ENCODE measurements around the gene PLEKHH3. TPM values are rescaled to one million over a fixed set of nuclear protein-coding genes. Genes with fewer than 3 reads are reported as not detected.

PLEKHH3 gene
- total and polyA plus RNA-seq, 4 donors, result 4.2 to 10.3 (median 7.9) TPM

DNA sequence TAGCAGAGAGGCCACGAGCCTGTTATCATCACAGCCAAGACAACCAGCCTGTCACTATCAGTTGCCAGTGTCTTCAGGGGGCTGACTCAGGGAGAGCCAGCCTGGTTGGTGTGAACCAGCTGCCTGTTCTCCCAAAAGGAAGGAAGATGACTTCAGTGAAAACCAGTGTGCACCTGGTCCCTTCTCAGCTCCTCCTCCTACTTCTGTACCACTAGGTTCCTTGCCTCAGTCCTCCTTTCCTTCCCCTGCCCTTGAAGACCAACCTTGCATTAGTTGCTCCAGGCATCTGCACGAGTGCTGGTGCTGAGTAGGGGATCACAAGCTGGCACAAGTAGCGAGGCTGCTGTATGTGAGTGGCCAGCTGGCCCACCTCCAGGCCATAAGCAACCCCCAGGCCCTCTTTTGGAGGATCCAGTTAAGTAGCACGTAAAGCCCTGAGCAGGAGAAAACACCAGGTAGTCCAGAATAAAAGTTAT lies 58.8 kb downstream of the PLEKHH3 start:
- Histone ChIP-seq H3K9ac (ENCODE audit: low read depth in 1 of 2, low read length in 2 of 2) (no peak overlapping the region), H3K36me3 (ENCODE audit: control insufficient read depth in 4 of 4, insufficient read depth in 3 of 4, low read depth in 1 of 4, low read length in 3 of 4) (peaks cover 4 to 22% (median 12%) of the 10 kb centered on the region in 4 donors), H3K4me1 (ENCODE audit: control insufficient read depth in 4 of 4, insufficient read depth in 4 of 4, low read length in 3 of 4) (peaks cover 0 to 13% (median 10%) of the 10 kb centered on the region in 4 donors), H3K9me3 (ENCODE audit: control insufficient read depth in 4 of 4, low read length in 3 of 4) (no peaks in the 10 kb centered on the region), H3K27me3 (ENCODE audit: control insufficient read depth in 4 of 4, insufficient read depth in 4 of 4, low read length in 3 of 4) (no peaks in the 10 kb centered on the region), H3K4me3 (ENCODE audit: low read depth in 1 of 3, low read length in 3 of 3) (no peak overlapping the region), H3K27ac (ENCODE audit: low read depth in 1 of 2, low read length in 2 of 2) (no peak overlapping the region)
- DNase-seq (ENCODE audit: low spot score), result peak; percentile 59
- whole genome bisulfite sequencing, result 83% methylated on average over 4 of the region's 4 CpGs
- TF ChIP-seq SP1 (IDR thresholded peaks at IDR 0.05) (no peak), HNF4A (conservative IDR thresholded peaks at IDR 0.05) (no peak), RAD21 (IDR thresholded peaks at IDR 0.05) (no peak), ZBTB33 (IDR thresholded peaks at IDR 0.05) (no peak), FOXA1 (IDR thresholded peaks at IDR 0.05) (no peak), NR2F2 (IDR thresholded peaks at IDR 0.05) (no peak)

Small RNA genes lying within 50 kb of the gene (small RNA-seq; reads per million reads assigned to genes)
- gene MIR6780A, result not detected

Other genes with a start within 250 kb of the PLEKHH3 start
- gene ATP6V0A1, start 218.1 kb downstream of the PLEKHH3 start, total RNA-seq, result 10 to 100 TPM; 52.5 to 94.6 TPM
- gene ATP6V0A1, start 218.1 kb downstream of the PLEKHH3 start, polyA plus RNA-seq, result 10 to 100 TPM; 31.5 to 37.9 TPM
- gene NAGLU, start 140.8 kb downstream of the PLEKHH3 start, total RNA-seq, result 10 to 100 TPM; 20.5 to 37.4 TPM
- gene NAGLU, start 140.8 kb downstream of the PLEKHH3 start, polyA plus RNA-seq, result 10 to 100 TPM; 15.5 to 41.2 TPM
- gene HSD17B1, start 124.1 kb downstream of the PLEKHH3 start, total RNA-seq, result 1 to 10 TPM in 1 of 2 donors, under 1 TPM in 1; 0.67 to 1.0 TPM
- 1 to 10 TPM; 1.0 to 1.8 TPM for gene HSD17B1, start 124.1 kb downstream of the PLEKHH3 start, polyA plus RNA-seq
- 10 to 100 TPM; 18.2 to 33.4 TPM for gene COASY, start 114.8 kb downstream of the PLEKHH3 start, total RNA-seq
- 10 to 100 TPM; 70.0 to 78.1 TPM for gene COASY, start 114.8 kb downstream of the PLEKHH3 start, polyA plus RNA-seq
- 10 to 100 TPM; 19.4 to 40.0 TPM for gene MLX, start 109.9 kb downstream of the PLEKHH3 start, total RNA-seq
- gene MLX, start 109.9 kb downstream of the PLEKHH3 start, polyA plus RNA-seq, result 10 to 100 TPM; 29.2 to 35.1 TPM
- 1 to 10 TPM; 1.3 to 3.0 TPM for gene PSMC3IP, start 99.3 kb downstream of the PLEKHH3 start, total RNA-seq
- under 1 TPM; 0.58 to 0.88 TPM for gene PSMC3IP, start 99.3 kb downstream of the PLEKHH3 start, polyA plus RNA-seq
- 10 to 100 TPM; 41.1 to 44.3 TPM for gene RETREG3, start 67.6 kb downstream of the PLEKHH3 start, total RNA-seq
- 10 to 100 TPM in 1 of 2 donors, 1 to 10 TPM in 1; 9.0 to 12.1 TPM for gene RETREG3, start 67.6 kb downstream of the PLEKHH3 start, polyA plus RNA-seq
- gene TUBG1, start 67.3 kb downstream of the PLEKHH3 start, total RNA-seq, result 10 to 100 TPM; 12.5 to 51.1 TPM
- gene TUBG1, start 67.3 kb downstream of the PLEKHH3 start, polyA plus RNA-seq, result 10 to 100 TPM; 26.3 to 28.0 TPM
- 1 to 10 TPM; 1.4 to 5.0 TPM for gene TUBG2, start 17.7 kb downstream of the PLEKHH3 start, total RNA-seq
- 10 to 100 TPM in 1 of 2 donors, 1 to 10 TPM in 1; 5.0 to 10.8 TPM for gene TUBG2, start 17.7 kb downstream of the PLEKHH3 start, polyA plus RNA-seq
- gene CCR10, start 4.8 kb upstream of the PLEKHH3 start, total RNA-seq, result under 1 TPM; 0.05 to 0.42 TPM
- under 1 TPM; 0.17 to 0.44 TPM for gene CCR10, start 4.8 kb upstream of the PLEKHH3 start, polyA plus RNA-seq
- under 1 TPM; 0.70 to 0.75 TPM for gene CNTNAP1, start 5.5 kb upstream of the PLEKHH3 start, total RNA-seq
- under 1 TPM; 0.08 to 0.50 TPM for gene CNTNAP1, start 5.5 kb upstream of the PLEKHH3 start, polyA plus RNA-seq
- 10 to 100 TPM; 15.4 to 18.3 TPM for gene EZH1, start 68.0 kb upstream of the PLEKHH3 start, total RNA-seq
- 1 to 10 TPM; 4.3 to 6.3 TPM for gene EZH1, start 68.0 kb upstream of the PLEKHH3 start, polyA plus RNA-seq
- 1 to 10 TPM in 1 of 2 donors, under 1 TPM in 1; 0.92 to 2.9 TPM for gene RAMP2, start 84.2 kb upstream of the PLEKHH3 start, total RNA-seq
- 10 to 100 TPM in 1 of 2 donors, 1 to 10 TPM in 1; 7.3 to 17.2 TPM for gene RAMP2, start 84.2 kb upstream of the PLEKHH3 start, polyA plus RNA-seq
- 10 to 100 TPM; 40.9 to 43.0 TPM for gene VPS25, start 96.5 kb upstream of the PLEKHH3 start, total RNA-seq
- gene VPS25, start 96.5 kb upstream of the PLEKHH3 start, polyA plus RNA-seq, result 10 to 100 TPM; 58.9 to 65.7 TPM
- gene WNK4, start 103.6 kb upstream of the PLEKHH3 start, total RNA-seq, result 1 to 10 TPM in 1 of 2 donors, under 1 TPM in 1; 0.33 to 7.5 TPM
- gene WNK4, start 103.6 kb upstream of the PLEKHH3 start, polyA plus RNA-seq, result under 1 TPM; 0.40 to 0.60 TPM
- gene COA3, start 121.7 kb upstream of the PLEKHH3 start, total RNA-seq, result 10 to 100 TPM; 62.3 to 74.1 TPM
- 100 to 1,000 TPM; 132 to 294 TPM for gene COA3, start 121.7 kb upstream of the PLEKHH3 start, polyA plus RNA-seq
- under 1 TPM in 1 of 2 donors, not detected in 1; 0.93 TPM for gene CNTD1, start 121.9 kb upstream of the PLEKHH3 start, total RNA-seq
- under 1 TPM; 0.28 to 0.89 TPM for gene CNTD1, start 121.9 kb upstream of the PLEKHH3 start, polyA plus RNA-seq
- 10 to 100 TPM; 47.6 to 64.1 TPM for gene BECN1, start 147.3 kb upstream of the PLEKHH3 start, total RNA-seq
- 10 to 100 TPM; 37.7 to 44.2 TPM for gene BECN1, start 147.3 kb upstream of the PLEKHH3 start, polyA plus RNA-seq
- gene PSME3, start 156.4 kb upstream of the PLEKHH3 start, total RNA-seq, result 10 to 100 TPM; 25.0 to 46.7 TPM
- 10 to 100 TPM; 33.0 to 55.3 TPM for gene PSME3, start 156.4 kb upstream of the PLEKHH3 start, polyA plus RNA-seq
- 1 to 10 TPM in 1 of 2 donors, under 1 TPM in 1; 0.33 to 2.4 TPM for gene AOC2, start 167.6 kb upstream of the PLEKHH3 start, total RNA-seq
- gene AOC2, start 167.6 kb upstream of the PLEKHH3 start, polyA plus RNA-seq, result under 1 TPM; 0.17 to 0.50 TPM
- 1 to 10 TPM; 2.4 to 6.9 TPM for gene AOC3, start 174.2 kb upstream of the PLEKHH3 start, total RNA-seq
- gene AOC3, start 174.2 kb upstream of the PLEKHH3 start, polyA plus RNA-seq, result 10 to 100 TPM in 1 of 2 donors, 1 to 10 TPM in 1; 2.0 to 18.2 TPM
- gene G6PC1, start 223.8 kb upstream of the PLEKHH3 start, total RNA-seq, result 100 to 1,000 TPM in 1 of 2 donors, 10 to 100 TPM in 1; 23.8 to 271 TPM
- gene G6PC1, start 223.8 kb upstream of the PLEKHH3 start, polyA plus RNA-seq, result 100 to 1,000 TPM in 1 of 2 donors, 10 to 100 TPM in 1; 84.7 to 144 TPM